ENCODE data around the gene ASRGL1.

DNA sequence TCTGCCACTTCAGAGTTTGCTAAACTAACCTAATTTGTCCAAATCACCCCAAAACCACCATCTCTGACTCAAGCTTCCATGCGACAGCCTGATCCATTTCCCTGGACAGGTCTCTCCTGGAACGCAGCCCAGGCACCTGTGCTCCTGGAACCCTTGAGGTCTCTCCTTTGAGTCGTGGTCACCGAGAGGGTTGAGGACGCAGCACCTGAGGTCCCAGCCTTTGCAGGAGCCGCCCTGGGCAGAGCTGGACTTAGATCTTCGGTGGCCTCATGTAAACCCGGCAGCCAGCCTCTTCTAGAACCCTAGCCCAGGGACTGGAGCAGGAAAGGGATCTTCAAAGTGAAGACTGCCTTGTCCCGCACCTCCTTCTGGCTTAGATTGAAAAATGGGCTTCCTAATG is 37.6 kb downstream of the ASRGL1 start:
- TF ChIP-seq CTCF (conservative IDR thresholded peaks at IDR 0.05) (no peak), ZFX (IDR thresholded peaks at IDR 0.05) (no peak)

All from C4-2B (cell line).